HepG2 (cell line): ENCODE measurements around the gene NDUFB5. TPM values are rescaled to one million over a fixed set of nuclear protein-coding genes. Genes with fewer than 3 reads are reported as not detected.

Experiments
- DNMT3B ChIP-seq: conservative IDR thresholded peaks from 2 replicates; pipeline ENCODE4 v1.6.1; 2016; ENCODE audit warnings: missing biosample characterization, control low read depth
- E2F5 ChIP-seq: sonication (generic); formaldehyde crosslinking; conservative IDR thresholded peaks from 2 replicates; pipeline ENCODE4 v1.4.0; 2020; ENCODE audit warnings: missing genetic modification reagents
- EEA1 ChIP-seq: sonication (generic); formaldehyde crosslinking; IDR thresholded peaks from 2 replicates; pipeline ENCODE4 v1.5.1; 2020; ENCODE audit warnings: mild to moderate bottlenecking, missing genetic modification reagents, borderline replicate concordance
- ETV6 ChIP-seq: sonication (generic); formaldehyde crosslinking; conservative IDR thresholded peaks from 2 replicates; pipeline ENCODE4 v1.4.0; 2020; ENCODE audit warnings: missing genetic modification reagents
- HNF4G ChIP-seq, 2 experiments: sonication (generic) in 1 of 2; formaldehyde crosslinking in 1 of 2; IDR thresholded peaks; 2 replicates each; pipeline versions ENCODE4 v1.4.0 to v1.6.1; 2011 to 2020; ENCODE audit warnings: borderline replicate concordance in 2 of 2, low read depth in 2 of 2, mild to moderate bottlenecking in 2 of 2, low read length in 1 of 2, missing genetic modification reagents in 1 of 2, moderate library complexity in 1 of 2
- LCORL ChIP-seq, 2 experiments: fragments of 450-650 bp in 1 of 2; sonication (generic) in 1 of 2; formaldehyde crosslinking in 1 of 2; IDR thresholded peaks; 2 replicates each; pipeline versions ENCODE4 v1.5.0 to v1.6.1; 2017 to 2020; ENCODE audit warnings: antibody characterized with exemption in 1 of 2, missing genetic modification reagents in 1 of 2
- MED8 ChIP-seq: sonication (generic); formaldehyde crosslinking; IDR thresholded peaks from 2 replicates; pipeline ENCODE4 v1.8.1; 2023; ENCODE audit warnings: mild to moderate bottlenecking, missing genetic modification reagents; ENCODE audit not compliant: insufficient replicate concordance
- MIER3 ChIP-seq: IDR thresholded peaks from 2 replicates; pipeline ENCODE4 v1.6.1; 2016; ENCODE audit warnings: missing compliant biosample characterization, borderline replicate concordance
- NR2F1 ChIP-seq, 2 experiments: fragments of 450-650 bp in 1 of 2; formaldehyde crosslinking in 1 of 2; IDR thresholded peaks; 2 replicates each; pipeline versions ENCODE4 v1.5.0 to v1.6.1; 2016 to 2020; ENCODE audit warnings: mild to moderate bottlenecking in 1 of 2, missing compliant biosample characterization in 1 of 2, missing genetic modification reagents in 1 of 2, moderate library complexity in 1 of 2
- POGZ ChIP-seq: sonication (generic); formaldehyde crosslinking; IDR thresholded peaks from 2 replicates; pipeline ENCODE4 v1.4.0; 2020; ENCODE audit warnings: mild to moderate bottlenecking, missing genetic modification reagents
- RARA ChIP-seq: IDR thresholded peaks from 2 replicates; pipeline ENCODE4 v1.6.1; 2016; ENCODE audit warnings: missing genetic modification reagents, missing compliant biosample characterization
- SMARCE1 ChIP-seq: fragments of 450-650 bp; IDR thresholded peaks from 2 replicates; pipeline ENCODE4 v1.6.1; 2017; ENCODE audit warnings: borderline replicate concordance
- SP140L ChIP-seq: sonication (generic); formaldehyde crosslinking; IDR thresholded peaks from 2 replicates; pipeline ENCODE4 v1.4.0; 2020; ENCODE audit warnings: missing genetic modification reagents, borderline replicate concordance
- WIZ ChIP-seq: sonication (generic); formaldehyde crosslinking; IDR thresholded peaks from 2 replicates; pipeline ENCODE4 v1.5.1; 2020; ENCODE audit warnings: mild to moderate bottlenecking, missing genetic modification reagents
- ZNF276 ChIP-seq: sonication (generic); formaldehyde crosslinking; IDR thresholded peaks from 2 replicates; pipeline ENCODE4 v1.4.0; 2020; ENCODE audit warnings: mild to moderate bottlenecking, low read depth, missing genetic modification reagents
- ZNF3 ChIP-seq: IDR thresholded peaks from 2 replicates; pipeline ENCODE4 v1.7.0; 2017; ENCODE audit warnings: inconsistent platforms
- ZNF331 ChIP-seq: sonication (generic); formaldehyde crosslinking; IDR thresholded peaks from 2 replicates; pipeline ENCODE4 v1.4.0; 2020; ENCODE audit warnings: missing genetic modification reagents
- polyA plus RNA-seq, 8 experiments: library from polyadenylated mRNA; depleted of rRNA in 3 of 8; stranded (reverse) in 7 of 8; unstranded in 1 of 8; fragments of >200 nt; fragmentation: Illumina TruSeq in 4 of 8; extraction: Trizol in 4 of 8; gene quantifications; 2 replicates each; pipeline versions ENCODE4 v1.2.1 to v1.2.3, GENCODE V29; 2011 to 2016; ENCODE audit warnings: low read depth in 4 of 8, missing spikeins in 1 of 8, mixed read lengths in 1 of 8; ENCODE audit not compliant: insufficient read depth in 1 of 8
- total RNA-seq, 5 experiments: library from RNA; depleted of rRNA; stranded (reverse); fragments of >200 nt; fragmentation: Illumina TruSeq; extraction: Trizol; gene quantifications; 2 replicates each; pipeline ENCODE4 v1.2.3, GENCODE V29; 2016; ENCODE audit warnings: low read depth in 1 of 5
- TF ChIP-seq, protein P1 (sequence below): sonication (generic); IDR thresholded peaks from 2 replicates; pipeline ENCODE4 v1.6.1; 2016; ENCODE audit warnings: low read depth, borderline replicate concordance
- TF ChIP-seq, protein P2 (sequence below): conservative IDR thresholded peaks from 2 replicates; pipeline ENCODE4 v1.6.1; 2018; ENCODE audit warnings: missing genetic modification reagents

Gene NDUFB5
- total and polyA plus RNA-seq, 2 of the 13 experiments (the other 11 are each of a cell fraction or from before 2014, with no cell fraction given) = 43.3 to 120 TPM

DNA sequence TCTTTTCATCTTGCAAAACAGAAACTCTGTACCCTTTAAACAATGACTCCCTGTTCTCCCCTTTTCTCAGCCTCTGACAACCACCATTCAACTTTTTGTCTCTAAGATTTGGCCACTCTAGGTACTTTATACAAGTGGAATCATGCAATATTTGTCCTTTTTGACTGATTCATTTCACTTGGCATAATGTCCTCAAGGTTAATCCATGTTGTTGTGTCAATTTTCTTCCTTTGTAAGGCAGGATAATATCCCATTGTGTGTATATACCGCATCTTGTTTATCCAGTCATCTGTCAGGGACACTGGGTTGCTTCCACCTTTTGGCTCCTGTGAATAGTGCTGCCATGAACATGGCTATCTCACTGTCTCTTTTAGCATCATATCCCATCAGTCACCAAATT is 58.5 kb downstream of the NDUFB5 start (continued):
- TF ChIP-seq DNMT3B (CRISPR knock-in tag) (no peak), MED8 (CRISPR knock-in tag) (no peak), EEA1 (CRISPR knock-in tag) (no peak), ZNF276 (CRISPR knock-in tag) (no peak), POGZ (CRISPR knock-in tag) (0 out of 2 replicates have a peak, but pooled peaks have one; percentile 25), MIER3 (CRISPR knock-in tag) (0 out of 2 replicates have a peak, but pooled peaks have one; percentile 4), ETV6 (CRISPR knock-in tag) (no peak), WIZ (CRISPR knock-in tag) (no peak), RARA (CRISPR knock-in tag) (0 out of 2 replicates have a peak, but pooled peaks have one; percentile 10), HNF4G (IDR thresholded peaks at IDR 0.05; ENCODE audit: borderline replicate concordance, low read depth, low read length) (0 out of 2 replicates have a peak, but pooled peaks have one; percentile 8), HNF4G (CRISPR knock-in tag; IDR thresholded peaks at IDR 0.05; ENCODE audit: borderline replicate concordance, low read depth) (no peak), LCORL (IDR thresholded peaks at IDR 0.05) (0 out of 2 replicates have a peak, but pooled peaks have one; percentile 41), LCORL (CRISPR knock-in tag; IDR thresholded peaks at IDR 0.05) (no peak), SMARCE1 (no peak), SP140L (CRISPR knock-in tag) (no peak), ZNF3 (0 out of 2 replicates have a peak, but pooled peaks have one; percentile 15), ZNF331 (CRISPR knock-in tag) (no peak), E2F5 (CRISPR knock-in tag) (no peak), NR2F1 (CRISPR knock-in tag; IDR thresholded peaks at IDR 0.05) (no peak)
- TF ChIP-seq, protein P1, sequence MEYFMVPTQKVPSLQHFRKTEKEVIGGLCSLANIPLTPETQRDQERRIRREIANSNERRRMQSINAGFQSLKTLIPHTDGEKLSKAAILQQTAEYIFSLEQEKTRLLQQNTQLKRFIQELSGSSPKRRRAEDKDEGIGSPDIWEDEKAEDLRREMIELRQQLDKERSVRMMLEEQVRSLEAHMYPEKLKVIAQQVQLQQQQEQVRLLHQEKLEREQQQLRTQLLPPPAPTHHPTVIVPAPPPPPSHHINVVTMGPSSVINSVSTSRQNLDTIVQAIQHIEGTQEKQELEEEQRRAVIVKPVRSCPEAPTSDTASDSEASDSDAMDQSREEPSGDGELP = no peak
- TF ChIP-seq, protein P2, sequence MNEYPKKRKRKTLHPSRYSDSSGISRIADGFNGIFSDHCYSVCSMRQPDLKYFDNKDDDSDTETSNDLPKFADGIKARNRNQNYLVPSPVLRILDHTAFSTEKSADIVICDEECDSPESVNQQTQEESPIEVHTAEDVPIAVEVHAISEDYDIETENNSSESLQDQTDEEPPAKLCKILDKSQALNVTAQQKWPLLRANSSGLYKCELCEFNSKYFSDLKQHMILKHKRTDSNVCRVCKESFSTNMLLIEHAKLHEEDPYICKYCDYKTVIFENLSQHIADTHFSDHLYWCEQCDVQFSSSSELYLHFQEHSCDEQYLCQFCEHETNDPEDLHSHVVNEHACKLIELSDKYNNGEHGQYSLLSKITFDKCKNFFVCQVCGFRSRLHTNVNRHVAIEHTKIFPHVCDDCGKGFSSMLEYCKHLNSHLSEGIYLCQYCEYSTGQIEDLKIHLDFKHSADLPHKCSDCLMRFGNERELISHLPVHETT (CRISPR knock-in tag) = no peak
